Activated CD4-positive, alpha-beta memory T cell treated with anti-CD3 and anti-CD28 coated beads for 36 hours (primary cell): ENCODE measurements around the gene TSSK2. TPM values are rescaled to one million over a fixed set of nuclear protein-coding genes. Genes with fewer than 3 reads are reported as not detected.
A peak's percentile ranks its signal among the peaks of the same experiment; 100 is the strongest.

ENCODE experiments used
- CTCF ChIA-PET: fragments of 350-600 bp; sonication (Branson Sonifier 250); formaldehyde crosslinking; loops from one replicate; lab custom pipeline; 2021; ENCODE audit warnings: antibody characterized with exemption, inconsistent platforms; lab: Charles Lee
- POLR2A ChIA-PET: fragments of 350-600 bp; sonication (Branson Sonifier 250); formaldehyde crosslinking; loops from one replicate; lab custom pipeline; 2021; ENCODE audit warnings: antibody characterized with exemption; lab: Charles Lee
- DNase-seq: peaks from one replicate; pipeline ENCODE4 v3.0.0-alpha.2; 2020
- H3K27ac Mint-ChIP-seq: one replicate; pipeline ENCODE4 v1.8.0; 2021; ENCODE audit warnings: mixed read lengths
- H3K27me3 Mint-ChIP-seq: one replicate; pipeline ENCODE4 v1.8.0; 2021; ENCODE audit warnings: mixed read lengths
- H3K36me3 Mint-ChIP-seq: one replicate; pipeline ENCODE4 v1.8.0; 2021; ENCODE audit warnings: mixed read lengths
- H3K4me1 Mint-ChIP-seq: one replicate; pipeline ENCODE4 v1.8.0; 2021; ENCODE audit warnings: low read depth, mixed read lengths
- H3K4me3 Mint-ChIP-seq: one replicate; pipeline ENCODE4 v1.8.0; 2021; ENCODE audit warnings: mild to moderate bottlenecking, mixed read lengths
- H3K9me3 Mint-ChIP-seq: one replicate; pipeline ENCODE4 v1.8.0; 2021; ENCODE audit warnings: mixed read lengths
- intact Hi-C: fragments of 100-400 bp; cut with micrococcal nuclease; formaldehyde crosslinking; loops from one replicate; pipeline ENCODE4 v1.15.1; 2023
- total RNA-seq, 2 experiments: library from RNA; stranded (reverse); gene quantifications; one replicate each; pipeline ENCODE4 v1.2.3, GENCODE V29; 2021

The TSSK2 gene
- total RNA-seq, 2 experiments from 2014 or later = not detected

- peaks cover 34% of the 10 kb centered on the region for H3K4me1 Mint-ChIP-seq
- no peaks in the 10 kb centered on the region for H3K9me3 Mint-ChIP-seq
- peak overlapping the region; percentile 20 for H3K4me3 Mint-ChIP-seq
- H3K27ac Mint-ChIP-seq = no peak overlapping the region
- no peaks in the 10 kb centered on the region for H3K27me3 Mint-ChIP-seq
- H3K36me3 Mint-ChIP-seq = no peaks in the 10 kb centered on the region
- ChIA-PET CTCF (no interaction called here), POLR2A (no interaction called here)
- no peak for DNase-seq
- intact Hi-C loops = loop anchor here (5.0 kb wide), 1 partner anchor 68 kb away; no protein-coding TSS in a partner anchor
These were observed 44.6 kb downstream of the TSSK2 start for GRCh38 chr22:19175602-19176174.

GRCh38 chr22:19176175-19176643 lies 45.1 kb downstream of the TSSK2 start:
- intact Hi-C loops = loop anchor here (5.0 kb wide), 1 partner anchor 69 kb away; no protein-coding TSS in a partner anchor
- no peak for DNase-seq
- POLR2A ChIA-PET = no interaction called here
- H3K27me3 Mint-ChIP-seq = no peaks in the 10 kb centered on the region
- no peak overlapping the region for H3K27ac Mint-ChIP-seq
- H3K9me3 Mint-ChIP-seq = no peaks in the 10 kb centered on the region
- H3K4me3 Mint-ChIP-seq = no peak overlapping the region
- H3K36me3 Mint-ChIP-seq = no peaks in the 10 kb centered on the region
- peaks cover 34% of the 10 kb centered on the region for H3K4me1 Mint-ChIP-seq
- CTCF ChIA-PET = interaction anchor here (0.5 to 4.2 kb wide), 2 partner anchors 30 to 188 kb away, joined by 3 to 22 read pairs; partner anchors contain the start of gene ESS2

DNA sequence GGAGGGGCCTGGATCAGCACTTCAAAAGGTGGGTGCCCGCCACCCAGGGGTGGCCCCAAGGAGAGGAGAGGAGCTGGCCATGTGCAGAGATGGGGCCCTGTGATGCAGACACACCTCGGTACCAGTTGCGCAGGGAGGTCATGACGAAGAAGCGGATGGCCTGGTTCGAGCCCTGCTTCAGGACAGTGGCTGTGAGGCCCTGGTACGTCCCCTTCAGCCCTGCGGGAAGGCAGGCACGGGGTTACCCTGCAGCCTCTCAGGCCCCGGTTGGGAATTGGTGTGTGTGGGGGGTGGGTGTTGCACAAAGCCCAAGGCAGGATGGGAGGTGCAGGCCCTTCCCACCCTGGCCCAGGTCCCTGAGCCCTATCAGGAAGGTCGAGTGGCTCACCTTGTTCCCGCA lies 45.6 kb downstream of the TSSK2 start:
- Mint-ChIP-seq H3K27me3 (no peaks in the 10 kb centered on the region), H3K36me3 (no peaks in the 10 kb centered on the region), H3K4me3 (peak overlapping the region; percentile 60), H3K27ac (peak overlapping the region; percentile 23), H3K4me1 (peaks cover 38% of the 10 kb centered on the region), H3K9me3 (no peaks in the 10 kb centered on the region)
- ChIA-PET POLR2A (no interaction called here), CTCF (interaction anchor here (0.5 to 4.2 kb wide), 2 partner anchors 30 to 188 kb away, joined by 3 to 22 read pairs; partner anchors contain the start of gene ESS2)
- intact Hi-C loops = loop anchor here (5.0 kb wide), 1 partner anchor 69 kb away; no protein-coding TSS in a partner anchor
- DNase-seq = no peak

- no peaks in the 10 kb centered on the region for H3K9me3 Mint-ChIP-seq
- CTCF ChIA-PET = interaction anchor here (4.2 kb wide), 1 partner anchor 31 kb away, joined by 22 read pairs; the partner anchor contains the start of gene ESS2
- no peak for DNase-seq
- intact Hi-C loops = loop anchor here (2.0 to 5.0 kb wide), 4 partner anchors 33 to 113 kb away; partner anchors contain the start of genes CLTCL1, DGCR2 and ESS2
- peak overlapping the region; percentile 23 for H3K27ac Mint-ChIP-seq
- peak overlapping the region; percentile 60 for H3K4me3 Mint-ChIP-seq
- peaks cover 41% of the 10 kb centered on the region for H3K4me1 Mint-ChIP-seq
- no peaks in the 10 kb centered on the region for H3K27me3 Mint-ChIP-seq
- POLR2A ChIA-PET = no interaction called here
- H3K36me3 Mint-ChIP-seq = no peaks in the 10 kb centered on the region
These were observed 46.3 kb downstream of the TSSK2 start for GRCh38 chr22:19177164-19178064.

DNA sequence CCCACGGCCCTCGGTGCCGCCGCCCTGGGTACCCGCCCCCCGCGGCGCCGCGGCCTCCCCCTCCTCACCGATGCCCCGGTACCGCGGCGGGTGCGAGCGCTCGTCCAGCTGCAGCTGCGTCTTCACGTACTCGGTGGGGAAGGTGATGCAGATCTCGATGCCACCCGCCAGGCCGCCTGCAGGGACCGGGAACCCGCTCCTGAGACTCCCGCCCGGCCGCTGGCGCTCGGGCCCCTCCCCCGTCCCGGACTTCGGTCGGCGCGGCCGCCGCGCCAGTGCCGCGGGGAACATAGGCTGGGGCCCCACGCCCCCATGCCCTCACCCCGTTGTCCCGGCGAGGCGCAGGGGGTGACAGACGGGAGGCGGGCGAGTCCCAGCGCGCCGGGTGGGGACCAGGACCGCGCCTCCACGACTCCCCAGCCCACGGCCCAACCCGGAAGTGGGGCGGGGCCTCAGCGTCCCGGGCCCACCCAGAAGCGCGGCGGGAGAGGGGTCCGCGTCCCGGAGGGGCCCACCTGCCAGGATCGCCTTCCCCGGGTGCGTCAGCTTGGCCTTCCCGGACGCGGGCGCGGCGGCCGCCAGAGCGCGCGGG lies 47.1 kb downstream of the TSSK2 start:
- intact Hi-C loops = loop anchor here (2.0 to 5.0 kb wide), 4 partner anchors 33 to 113 kb away; partner anchors contain the start of genes CLTCL1, DGCR2 and ESS2
- Mint-ChIP-seq H3K4me3 (peak overlapping the region; percentile 64), H3K4me1 (peaks cover 38% of the 10 kb centered on the region), H3K36me3 (no peaks in the 10 kb centered on the region), H3K27me3 (no peaks in the 10 kb centered on the region), H3K9me3 (no peaks in the 10 kb centered on the region), H3K27ac (no peak overlapping the region)
- DNase-seq = peak; percentile 59
- ChIA-PET POLR2A (interaction anchor here (0.6 to 1.8 kb wide), 5 partner anchors 11 to 302 kb away, joined by 3 to 9 read pairs (median 3); partner anchors contain the start of genes CDC45, ESS2 and HIRA), CTCF (interaction anchor here (0.6 to 4.2 kb wide), 8 partner anchors 9 to 456 kb away, joined by 3 to 22 read pairs (median 6); partner anchors contain the start of gene ESS2)

- POLR2A ChIA-PET = interaction anchor here (0.6 to 1.8 kb wide), 5 partner anchors 11 to 301 kb away, joined by 3 to 9 read pairs (median 3); partner anchors contain the start of genes CDC45, ESS2 and HIRA
- H3K36me3 Mint-ChIP-seq = no peaks in the 10 kb centered on the region
- peak; percentile 89 for DNase-seq
- CTCF ChIA-PET = interaction anchor here (0.6 to 4.2 kb wide), 18 partner anchors 9 to 455 kb away, joined by 3 to 22 read pairs (median 4); partner anchors contain the start of genes C22orf39, ESS2 and HIRA
- H3K4me1 Mint-ChIP-seq = peaks cover 32% of the 10 kb centered on the region
- intact Hi-C loops = loop anchor here (1.0 to 5.0 kb wide), 5 partner anchors 34 to 300 kb away; partner anchors contain the start of genes CDC45, CLTCL1, DGCR2 and ESS2
- H3K27me3 Mint-ChIP-seq = no peaks in the 10 kb centered on the region
- no peak within 1 kb of the TSS for H3K27ac Mint-ChIP-seq
- peak within 1 kb of the TSS; percentile 64 for H3K4me3 Mint-ChIP-seq
- no peaks in the 10 kb centered on the region for H3K9me3 Mint-ChIP-seq
These were observed 47.8 kb downstream of the TSSK2 start, which contains the start of gene SLC25A1 for GRCh38 chr22:19178657-19179496. TSS of gene SLC25A1 (minus strand) at chr22:19178736. CDS start at chr22:19178673, 63 bp downstream.

DNA sequence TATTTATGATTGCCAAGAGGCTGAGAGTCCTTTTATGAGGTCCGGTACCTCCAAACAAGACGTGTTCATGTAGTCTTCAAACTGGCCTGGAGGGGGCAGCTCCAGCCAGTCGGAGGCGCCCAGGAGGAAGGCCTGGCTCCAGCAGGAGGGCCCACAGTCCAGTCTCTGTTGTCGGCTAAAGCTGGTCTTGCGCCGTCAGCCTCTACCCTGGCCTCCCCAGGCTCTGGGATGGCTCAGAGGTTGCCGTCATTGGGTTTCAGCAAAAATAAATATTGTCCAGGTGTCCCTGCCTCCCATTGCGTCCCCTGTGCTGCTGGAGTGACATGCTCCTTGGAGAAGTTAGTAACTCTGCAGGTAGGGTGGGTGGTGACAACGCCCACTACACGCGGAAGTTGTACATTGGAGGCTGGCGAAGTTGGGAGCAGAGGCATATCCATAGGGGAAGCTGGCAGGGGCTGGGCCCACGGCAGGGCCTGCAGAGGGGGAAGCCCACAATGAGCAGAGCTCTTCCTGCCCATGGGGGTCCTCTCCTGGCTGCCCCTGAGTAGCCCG lies 48.5 kb downstream of the TSSK2 start:
- peak; percentile 71 for DNase-seq
- intact Hi-C loops = loop anchor here (1.0 to 5.0 kb wide), 5 partner anchors 35 to 300 kb away; partner anchors contain the start of genes CDC45, CLTCL1, DGCR2 and ESS2
- peak overlapping the region; percentile 63 for H3K4me3 Mint-ChIP-seq
- ChIA-PET CTCF (interaction anchor here (0.6 to 4.2 kb wide), 21 partner anchors 8 to 450 kb away, joined by 3 to 22 read pairs (median 4); partner anchors contain the start of genes C22orf39, ESS2 and HIRA), POLR2A (interaction anchor here (1.1 to 1.8 kb wide), 4 partner anchors 12 to 300 kb away, joined by 3 to 9 read pairs (median 4); partner anchors contain the start of genes CDC45, ESS2 and HIRA)
- no peak overlapping the region for H3K27ac Mint-ChIP-seq
- peaks cover 32% of the 10 kb centered on the region for H3K4me1 Mint-ChIP-seq
- no peaks in the 10 kb centered on the region for H3K36me3 Mint-ChIP-seq
- H3K27me3 Mint-ChIP-seq = no peaks in the 10 kb centered on the region
- no peaks in the 10 kb centered on the region for H3K9me3 Mint-ChIP-seq

DNA sequence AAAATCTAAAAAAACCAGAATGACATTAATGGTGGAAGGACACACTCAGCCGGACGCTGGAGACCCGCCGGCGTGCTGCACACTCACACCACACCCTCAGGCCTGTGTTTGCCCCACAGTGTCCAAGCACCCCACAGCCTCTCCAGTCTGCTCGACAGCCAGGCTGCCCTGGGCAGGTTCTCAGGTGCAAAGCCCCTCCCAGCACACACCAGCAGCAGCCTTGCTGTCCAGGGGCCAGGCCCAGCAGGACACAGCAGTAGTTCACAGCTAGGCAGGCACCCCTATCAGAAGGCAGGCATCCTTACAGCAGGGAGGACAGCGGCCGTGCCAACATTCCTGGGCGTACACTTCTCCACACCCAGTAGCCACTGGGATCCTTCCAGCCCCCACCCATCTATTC lies 49.1 kb downstream of the TSSK2 start:
- ChIA-PET POLR2A (no interaction called here), CTCF (interaction anchor here (0.8 to 4.2 kb wide), 10 partner anchors 11 to 450 kb away, joined by 3 to 22 read pairs (median 4); partner anchors contain the start of gene ESS2)
- intact Hi-C loops = no loop called here
- Mint-ChIP-seq H3K4me3 (no peak overlapping the region), H3K36me3 (no peaks in the 10 kb centered on the region), H3K9me3 (no peaks in the 10 kb centered on the region), H3K27ac (no peak overlapping the region), H3K4me1 (peaks cover 32% of the 10 kb centered on the region), H3K27me3 (no peaks in the 10 kb centered on the region)
- no peak for DNase-seq

DNA sequence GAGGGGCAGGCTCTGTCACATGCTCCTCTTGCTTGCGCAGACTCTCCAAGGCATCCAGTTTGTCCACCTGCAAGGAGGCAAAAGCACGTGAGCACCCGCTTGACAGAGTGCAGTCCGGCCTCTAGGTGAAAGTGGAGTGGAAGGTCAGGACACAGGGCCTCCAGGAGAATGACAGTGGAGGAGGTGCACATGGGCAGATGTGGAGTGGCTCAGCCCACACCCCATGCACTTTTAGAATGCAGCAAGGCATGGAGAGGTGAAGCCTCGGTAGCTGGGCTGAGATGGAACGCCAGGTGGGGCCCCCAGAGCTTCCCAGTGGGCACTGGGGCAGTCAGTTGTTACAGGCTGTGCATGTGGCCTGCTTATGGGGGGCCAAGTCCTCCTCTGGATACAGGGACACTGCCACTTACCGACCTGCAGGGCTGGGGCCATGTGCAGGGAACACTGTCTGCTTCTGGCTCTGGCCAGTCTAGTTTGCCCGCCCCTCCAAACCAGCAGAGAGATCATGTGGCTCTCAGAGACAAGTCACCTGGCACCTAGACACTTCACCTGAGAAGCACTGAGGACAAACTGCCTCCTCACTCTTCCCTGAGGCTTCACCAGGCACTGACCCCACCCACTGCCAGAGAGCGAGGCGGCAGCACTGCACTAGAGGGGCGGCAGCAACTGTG lies 49.8 kb downstream of the TSSK2 start:
- no peak overlapping the region for H3K4me3 Mint-ChIP-seq
- intact Hi-C loops = no loop called here
- H3K36me3 Mint-ChIP-seq = no peaks in the 10 kb centered on the region
- H3K9me3 Mint-ChIP-seq = no peaks in the 10 kb centered on the region
- H3K27ac Mint-ChIP-seq = no peak overlapping the region
- no peaks in the 10 kb centered on the region for H3K27me3 Mint-ChIP-seq
- peaks cover 30% of the 10 kb centered on the region for H3K4me1 Mint-ChIP-seq
- DNase-seq = no peak
- POLR2A ChIA-PET = no interaction called here
- CTCF ChIA-PET = interaction anchor here (1.3 to 1.5 kb wide), 2 partner anchors 111 to 448 kb away, joined by 3 to 4 read pairs; no protein-coding TSS in a partner anchor
